CD4-positive, CD25-positive, alpha-beta regulatory T cell (primary cell): ENCODE measurements around the gene SMAD7. TPM values are rescaled to one million over a fixed set of nuclear protein-coding genes. Genes with fewer than 3 reads are reported as not detected.
A peak's percentile ranks its signal among the peaks of the same experiment; 100 is the strongest.

Experiments used
- ATAC-seq, 2 donors: fragments of 150-1000 bp; cut with Tn5 transposase; one replicate each; pipeline ENCODE4 v1.10.0; 2021; ENCODE audit warnings: low read depth in 2 of 2, moderate number of reproducible peaks in 2 of 2, moderate library complexity in 1 of 2
- DNase-seq, 3 donors: peaks; one replicate each; pipeline versions ENCODE4 v3.0.0 to v3.0.0-alpha.2; 2012 to 2022; ENCODE audit warnings: mixed read lengths in 1 of 3
- H3K27ac ChIP-seq: one replicate; pipeline ENCODE4 v1.7.0; 2013; ENCODE audit warnings: mild to moderate bottlenecking, low read length; ENCODE audit not compliant: insufficient read depth, poor library complexity, severe bottlenecking
- H3K27me3 ChIP-seq: one replicate; pipeline ENCODE4 v1.7.0; 2013; ENCODE audit warnings: low read length; ENCODE audit not compliant: control insufficient read depth, insufficient read depth
- H3K36me3 ChIP-seq: one replicate; pipeline ENCODE4 v1.7.0; 2013; ENCODE audit warnings: mild to moderate bottlenecking, low read length, moderate library complexity; ENCODE audit not compliant: control insufficient read depth, insufficient read depth
- H3K4me1 ChIP-seq: 2 replicates; pipeline ENCODE4 v1.7.0; 2013; ENCODE audit warnings: mild to moderate bottlenecking, low read length; ENCODE audit not compliant: insufficient read depth, control insufficient read depth, poor library complexity, severe bottlenecking
- H3K4me3 ChIP-seq: one replicate; pipeline ENCODE4 v1.7.0; 2013; ENCODE audit warnings: low read depth, mild to moderate bottlenecking, low read length, moderate library complexity
- H3K9me3 ChIP-seq, 2 experiments: 1 replicate in 1 of 2; 2 replicates in 1 of 2; pipeline ENCODE4 v1.7.0; 2013; ENCODE audit warnings: low read length in 2 of 2, mild to moderate bottlenecking in 1 of 2, moderate library complexity in 1 of 2; ENCODE audit not compliant: control insufficient read depth in 2 of 2
- H3K27ac Mint-ChIP-seq, 3 donors: one replicate each; pipeline ENCODE4 v1.8.0; 2020 to 2022; ENCODE audit warnings: mild to moderate bottlenecking in 3 of 3, mixed read lengths in 3 of 3, moderate library complexity in 2 of 3
- H3K27me3 Mint-ChIP-seq: one replicate; pipeline ENCODE4 v1.8.0; 2022; ENCODE audit warnings: mild to moderate bottlenecking, mixed read lengths
- H3K36me3 Mint-ChIP-seq: one replicate; pipeline ENCODE4 v1.8.0; 2020; ENCODE audit warnings: mixed read lengths
- H3K4me1 Mint-ChIP-seq, 4 donors: one replicate each; pipeline ENCODE4 v1.8.0; 2020 to 2022; ENCODE audit warnings: mixed read lengths in 4 of 4, mild to moderate bottlenecking in 1 of 4
- H3K4me3 Mint-ChIP-seq, 4 donors: one replicate each; pipeline ENCODE4 v1.8.0; 2020 to 2022; ENCODE audit warnings: mild to moderate bottlenecking in 4 of 4, mixed read lengths in 4 of 4, moderate library complexity in 3 of 4
- H3K9me3 Mint-ChIP-seq, 7 donors: one replicate each; pipeline ENCODE4 v1.8.0; 2020 to 2022; ENCODE audit warnings: mixed read lengths in 7 of 7, mild to moderate bottlenecking in 3 of 7, moderate library complexity in 2 of 7
- polyA plus RNA-seq, 4 donors: library from polyadenylated mRNA; unstranded; fragments of 300-500 nt; fragmentation: Illumina TruSeq; gene quantifications; one replicate each; pipeline ENCODE4 v1.2.3, GENCODE V29; 2021
- total RNA-seq: library from RNA; stranded (reverse); gene quantifications from one replicate; pipeline ENCODE4 v1.2.3, GENCODE V29; 2022

Gene SMAD7
- total and polyA plus RNA-seq, 5 donors from 2014 or later, result 1.7 to 64.0 (median 7.0) TPM

DNA sequence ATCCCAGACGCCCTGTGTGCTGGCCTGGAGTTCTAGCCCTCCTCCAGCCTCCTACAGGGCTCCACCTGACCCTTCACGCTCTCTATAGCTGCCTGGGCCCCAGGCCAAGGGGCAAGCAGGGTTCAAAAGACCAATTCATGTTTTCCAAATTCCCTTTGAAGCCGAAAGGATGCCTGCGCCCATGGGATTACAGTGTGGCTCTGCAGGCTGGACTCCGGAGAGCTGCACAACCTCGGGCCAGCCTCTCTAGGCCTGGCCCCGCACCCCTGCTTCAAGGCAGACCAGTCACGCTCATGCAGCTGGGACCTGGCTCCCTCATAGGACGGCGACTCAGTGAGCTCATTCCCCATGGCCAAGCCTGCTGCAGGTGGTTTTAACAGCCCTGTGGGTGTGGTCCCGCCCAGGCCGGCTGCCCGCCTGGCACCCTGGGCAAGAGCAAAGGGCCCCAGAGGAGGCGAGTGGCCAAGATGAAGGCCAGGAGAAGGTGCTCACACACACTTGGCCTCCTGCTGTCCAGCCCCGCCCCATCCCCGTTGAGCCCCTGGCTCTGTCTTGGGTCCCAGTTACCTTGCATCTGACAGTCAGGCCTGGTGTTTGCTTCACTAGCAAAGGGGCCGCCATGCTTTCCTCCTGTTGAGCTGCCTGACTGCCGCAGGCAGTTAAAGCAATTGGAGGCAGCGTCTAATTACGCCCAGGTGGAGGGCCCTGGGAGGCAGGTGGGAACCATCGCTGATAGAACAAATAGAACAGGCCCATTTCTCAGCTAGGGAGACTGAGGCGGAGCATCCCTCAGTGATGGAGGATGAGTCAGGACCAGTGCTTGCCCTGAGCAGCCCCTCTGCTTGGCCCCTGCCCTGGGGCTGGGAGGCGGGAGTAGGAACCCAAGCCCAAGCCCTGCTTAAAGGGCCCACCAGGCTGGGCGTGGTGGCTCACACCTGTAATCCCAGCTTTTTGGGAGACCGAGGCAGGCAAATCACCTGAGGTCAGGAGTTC lies 56.9 kb downstream of the SMAD7 start:
- Mint-ChIP-seq H3K4me1 (peaks cover 0 to 5% (median 4%) of the 10 kb centered on the region in 4 donors), H3K36me3 (no peaks in the 10 kb centered on the region), H3K27me3 (peaks cover 4% of the 10 kb centered on the region), H3K9me3 (peaks cover 0 to 1% (median 0%) of the 10 kb centered on the region in 7 donors), H3K4me3 (no peak overlapping the region), H3K27ac (peak overlapping the region in 2 of 3 donors; percentile 29 to 63)
- DNase-seq (no peak), ATAC-seq (no peak)
- H3K27me3 ChIP-seq, result no peaks in the 10 kb centered on the region
- no peaks in the 10 kb centered on the region for H3K36me3 ChIP-seq
- H3K9me3 ChIP-seq, result no peaks in the 10 kb centered on the region
- no peak overlapping the region for H3K27ac ChIP-seq
- no peaks in the 10 kb centered on the region for H3K4me1 ChIP-seq
- H3K4me3 ChIP-seq, result no peak overlapping the region

DNA sequence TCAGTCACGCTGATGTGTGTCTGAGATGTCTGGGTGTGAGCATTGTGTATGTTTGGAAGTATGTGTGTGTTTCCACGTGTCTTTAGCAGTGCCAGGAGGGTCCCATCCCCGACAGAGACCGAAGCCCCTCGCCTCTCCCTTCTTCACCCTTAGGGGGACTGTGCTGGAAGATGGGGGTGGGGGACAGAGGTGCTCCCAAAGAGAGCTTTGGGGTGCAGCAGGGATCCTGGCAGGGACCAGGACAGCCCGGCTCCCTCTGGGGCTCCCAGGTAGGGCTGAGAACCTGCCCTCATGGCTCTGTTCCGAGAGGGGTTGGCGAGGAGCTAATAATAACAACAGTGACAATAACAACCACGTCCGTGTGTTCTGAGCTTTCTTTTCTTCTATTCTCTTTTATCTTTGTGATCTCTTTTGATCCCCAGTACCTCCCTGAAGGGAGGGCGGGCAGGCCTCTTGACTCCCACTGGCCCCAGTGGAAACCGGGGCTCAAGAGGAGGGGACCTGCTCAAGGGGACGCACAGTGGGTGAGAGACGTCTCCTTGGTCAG lies 57.6 kb downstream of the SMAD7 start:
- Histone ChIP-seq H3K36me3 (no peaks in the 10 kb centered on the region), H3K4me3 (no peak overlapping the region), H3K27ac (no peak overlapping the region), H3K27me3 (no peaks in the 10 kb centered on the region), H3K4me1 (no peaks in the 10 kb centered on the region), H3K9me3 (no peaks in the 10 kb centered on the region)
- no peak for ATAC-seq
- Mint-ChIP-seq H3K4me1 (peaks cover 0 to 5% (median 4%) of the 10 kb centered on the region in 4 donors), H3K27ac (peak overlapping the region in 2 of 3 donors; percentile 29 to 63), H3K36me3 (no peaks in the 10 kb centered on the region), H3K9me3 (peaks cover 0 to 1% (median 0%) of the 10 kb centered on the region in 7 donors), H3K27me3 (no peaks in the 10 kb centered on the region), H3K4me3 (no peak overlapping the region)
- DNase-seq, result no peak

DNA sequence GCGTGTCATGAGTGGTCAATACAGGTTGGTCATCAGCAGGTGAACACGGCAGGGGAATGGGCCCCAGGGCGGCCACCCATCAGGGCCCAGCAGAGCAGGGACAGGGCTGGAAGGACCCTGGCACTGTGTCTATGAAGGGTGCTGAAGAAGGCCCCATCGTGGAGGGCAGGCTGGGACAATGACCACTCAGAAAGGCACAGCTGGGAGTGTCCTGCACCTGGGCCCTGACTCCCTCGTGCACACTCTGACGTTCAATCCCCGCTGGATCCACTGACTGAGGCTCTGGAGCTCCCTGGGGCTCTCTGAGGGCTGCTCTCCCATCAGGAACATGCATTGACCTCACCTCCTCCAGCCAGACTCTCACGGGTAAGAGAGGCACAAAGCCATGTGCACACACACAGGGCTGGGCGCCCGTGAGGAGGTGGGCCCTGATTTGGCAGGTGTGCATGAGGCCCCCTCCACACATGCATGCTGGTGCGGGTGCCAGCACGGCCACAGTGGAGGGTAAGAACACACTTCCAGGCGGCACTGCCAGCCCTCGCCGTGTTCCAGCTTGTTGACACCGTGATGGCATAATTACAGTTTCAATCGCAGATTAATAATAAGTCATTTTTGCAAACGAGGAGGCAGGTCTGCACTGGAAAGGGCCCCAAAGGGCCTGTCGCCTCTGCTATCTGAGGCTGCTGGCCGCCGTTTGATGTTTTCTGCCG lies 58.5 kb downstream of the SMAD7 start:
- Histone ChIP-seq H3K36me3 (no peaks in the 10 kb centered on the region), H3K27me3 (no peaks in the 10 kb centered on the region), H3K27ac (no peak overlapping the region), H3K4me3 (no peak overlapping the region), H3K4me1 (no peaks in the 10 kb centered on the region), H3K9me3 (no peaks in the 10 kb centered on the region)
- Mint-ChIP-seq H3K36me3 (no peaks in the 10 kb centered on the region), H3K4me3 (no peak overlapping the region), H3K27me3 (no peaks in the 10 kb centered on the region), H3K27ac (no peak overlapping the region), H3K9me3 (peaks cover 0 to 1% (median 0%) of the 10 kb centered on the region in 7 donors), H3K4me1 (peaks cover 0 to 5% (median 4%) of the 10 kb centered on the region in 4 donors)
- DNase-seq (no peak), ATAC-seq (no peak)

DNA sequence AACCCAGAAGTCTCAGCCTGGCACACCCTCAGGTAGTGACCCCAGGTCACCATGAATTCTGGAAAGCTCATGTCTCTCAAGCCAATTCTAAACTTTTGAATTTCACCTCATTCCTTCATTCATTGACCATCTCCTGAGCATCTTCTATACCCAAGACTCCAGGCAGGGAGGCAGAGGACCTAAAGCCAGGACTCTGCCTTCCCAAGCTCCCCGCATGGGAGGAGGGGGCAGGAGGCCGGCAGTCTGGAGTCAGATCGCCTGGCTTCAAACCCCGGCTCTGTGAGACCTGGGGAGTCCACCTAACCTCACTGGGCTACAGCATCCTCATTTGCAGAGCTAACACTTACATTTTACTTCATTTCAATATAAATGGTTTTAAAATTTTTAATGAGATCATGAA lies 59.0 kb downstream of the SMAD7 start:
- Mint-ChIP-seq H3K9me3 (peaks cover 0 to 1% (median 0%) of the 10 kb centered on the region in 7 donors), H3K4me1 (peaks cover 0 to 5% (median 5%) of the 10 kb centered on the region in 4 donors), H3K27ac (no peak overlapping the region), H3K36me3 (no peaks in the 10 kb centered on the region), H3K27me3 (no peaks in the 10 kb centered on the region), H3K4me3 (no peak overlapping the region)
- no peaks in the 10 kb centered on the region for H3K9me3 ChIP-seq
- H3K27me3 ChIP-seq, result no peaks in the 10 kb centered on the region
- ATAC-seq (no peak), DNase-seq (no peak)
- H3K36me3 ChIP-seq, result no peaks in the 10 kb centered on the region
- no peak overlapping the region for H3K4me3 ChIP-seq
- no peaks in the 10 kb centered on the region for H3K4me1 ChIP-seq
- no peak overlapping the region for H3K27ac ChIP-seq

DNA sequence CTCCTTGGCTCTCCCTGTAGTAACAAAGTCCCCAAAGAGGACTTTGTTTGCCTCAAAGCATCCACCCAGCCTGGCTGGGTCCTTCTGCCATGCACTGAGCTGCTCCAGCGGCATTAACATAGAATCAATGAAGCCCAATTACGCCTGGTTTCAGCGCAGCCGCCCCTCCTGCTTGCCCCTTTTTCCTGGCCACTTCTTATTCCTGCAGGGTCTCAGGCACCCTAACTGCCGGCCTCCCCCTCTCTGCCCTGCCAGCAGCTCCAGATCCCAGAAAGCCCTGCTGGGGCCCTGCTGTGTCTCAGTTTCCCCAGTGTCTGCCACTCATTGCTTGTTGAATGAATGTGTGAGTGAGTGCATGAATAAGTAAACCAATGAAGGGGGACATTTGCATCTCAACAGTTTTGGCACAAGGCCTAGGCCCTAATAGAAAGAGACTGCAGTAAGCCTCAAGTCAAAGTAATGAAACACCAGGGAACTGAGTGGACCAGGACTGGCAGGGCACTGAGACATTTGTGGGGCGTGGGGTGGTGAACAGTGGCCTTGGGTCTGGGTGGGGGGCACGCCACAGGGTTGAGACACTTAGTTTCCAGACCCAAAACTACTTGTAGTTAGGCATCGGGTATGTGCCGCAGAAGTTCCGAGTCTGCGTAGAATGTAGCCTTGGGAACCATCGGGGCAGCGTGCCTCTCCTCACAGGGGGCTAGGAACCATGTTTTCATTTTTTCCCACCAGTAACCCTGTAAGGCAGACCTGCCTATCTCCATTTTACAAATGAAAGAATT lies 60.6 kb downstream of the SMAD7 start:
- ATAC-seq, result no peak

DNA sequence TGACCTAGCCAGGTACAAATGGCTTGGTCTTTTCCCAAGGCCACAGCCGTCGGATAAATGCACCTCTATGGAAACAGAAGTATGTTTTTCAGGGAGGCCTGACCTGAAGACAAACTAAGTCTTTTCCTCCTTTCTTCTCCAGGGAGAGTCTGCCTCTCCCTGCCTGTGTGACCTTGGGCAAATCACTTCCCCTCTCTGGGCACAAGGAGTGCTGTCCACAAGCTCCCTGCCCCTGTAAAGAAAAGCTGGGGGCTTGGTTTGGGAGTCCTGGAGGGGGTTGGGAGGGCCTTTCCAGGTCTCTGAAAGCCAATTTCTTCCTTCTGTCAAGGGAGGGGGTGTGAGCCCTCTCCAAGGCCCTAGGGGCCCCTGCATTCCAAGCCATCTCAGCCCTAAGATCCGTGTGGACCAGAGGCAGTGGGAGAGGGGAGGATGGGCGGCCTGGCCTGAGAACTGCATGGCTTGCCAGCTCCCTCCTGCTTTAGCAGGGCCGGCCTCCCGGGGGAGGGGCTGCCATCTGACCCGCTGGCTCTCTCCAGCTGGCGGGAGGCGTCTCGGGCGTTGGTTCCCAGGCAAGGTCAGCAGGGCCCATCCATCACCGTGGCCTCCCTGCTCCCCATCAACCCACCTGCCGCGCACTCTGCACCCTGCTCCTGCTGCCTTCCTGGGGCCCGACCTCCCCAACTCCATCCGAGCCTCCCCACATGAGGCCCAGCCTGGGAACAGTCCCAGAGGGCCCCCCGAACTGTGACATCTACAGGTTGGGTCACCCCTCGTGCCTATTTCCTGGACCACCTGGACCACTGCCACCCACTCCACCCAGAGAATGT lies 61.4 kb downstream of the SMAD7 start:
- Mint-ChIP-seq H3K36me3 (no peaks in the 10 kb centered on the region), H3K9me3 (peaks cover 0 to 1% (median 0%) of the 10 kb centered on the region in 7 donors), H3K27me3 (no peaks in the 10 kb centered on the region), H3K27ac (no peak overlapping the region), H3K4me1 (peaks cover 0 to 5% (median 0%) of the 10 kb centered on the region in 4 donors), H3K4me3 (no peak overlapping the region)
- no peaks in the 10 kb centered on the region for H3K9me3 ChIP-seq
- no peaks in the 10 kb centered on the region for H3K36me3 ChIP-seq
- no peak overlapping the region for H3K27ac ChIP-seq
- DNase-seq (no peak), ATAC-seq (no peak)
- no peaks in the 10 kb centered on the region for H3K27me3 ChIP-seq
- H3K4me1 ChIP-seq, result no peaks in the 10 kb centered on the region
- no peak overlapping the region for H3K4me3 ChIP-seq

More for the DNA sequence above, 60.6 kb downstream of the SMAD7 start:
- Histone ChIP-seq H3K27ac (no peak overlapping the region), H3K9me3 (no peaks in the 10 kb centered on the region), H3K27me3 (no peaks in the 10 kb centered on the region), H3K4me3 (no peak overlapping the region), H3K36me3 (no peaks in the 10 kb centered on the region), H3K4me1 (no peaks in the 10 kb centered on the region)
- H3K27ac Mint-ChIP-seq, result peak overlapping the region in 1 of 3 donors; percentile 46
- DNase-seq, result no peak
- no peak overlapping the region for H3K4me3 Mint-ChIP-seq
- H3K36me3 Mint-ChIP-seq, result no peaks in the 10 kb centered on the region
- peaks cover 0 to 4% (median 1%) of the 10 kb centered on the region in 4 donors for H3K4me1 Mint-ChIP-seq
- peaks cover 0 to 1% (median 0%) of the 10 kb centered on the region in 7 donors for H3K9me3 Mint-ChIP-seq
- H3K27me3 Mint-ChIP-seq, result no peaks in the 10 kb centered on the region
